ENCODE measurements around the gene C22orf42.
"Not testable (repeated sequence)": the region's sequence is repeated elsewhere in the genome, so short reads cannot be mapped to it uniquely, and the experiment has no call there.

Gene C22orf42

DNA sequence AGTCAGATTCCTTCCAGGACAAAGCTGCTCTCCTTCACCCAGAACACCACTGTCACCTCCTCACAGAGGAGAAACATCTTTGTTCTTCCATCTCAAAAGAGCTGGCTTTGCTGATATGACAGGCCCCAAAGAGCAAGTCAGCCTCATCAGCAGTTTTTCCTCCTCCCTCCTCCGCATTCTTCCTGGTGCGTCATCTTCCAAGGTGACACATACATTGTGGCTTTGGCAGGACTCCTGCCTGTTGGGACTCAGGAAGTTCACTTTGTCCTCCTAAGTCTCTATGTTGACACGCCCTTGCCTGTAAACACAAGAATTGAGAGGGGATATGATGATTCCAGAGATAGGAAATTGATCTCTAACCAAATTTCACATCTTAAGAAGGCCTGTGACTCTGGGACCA is 23.1 kb downstream of the C22orf42 start:
- peak; percentile 68 for DNase-seq (ENCODE audit: low spot score)

DNA sequence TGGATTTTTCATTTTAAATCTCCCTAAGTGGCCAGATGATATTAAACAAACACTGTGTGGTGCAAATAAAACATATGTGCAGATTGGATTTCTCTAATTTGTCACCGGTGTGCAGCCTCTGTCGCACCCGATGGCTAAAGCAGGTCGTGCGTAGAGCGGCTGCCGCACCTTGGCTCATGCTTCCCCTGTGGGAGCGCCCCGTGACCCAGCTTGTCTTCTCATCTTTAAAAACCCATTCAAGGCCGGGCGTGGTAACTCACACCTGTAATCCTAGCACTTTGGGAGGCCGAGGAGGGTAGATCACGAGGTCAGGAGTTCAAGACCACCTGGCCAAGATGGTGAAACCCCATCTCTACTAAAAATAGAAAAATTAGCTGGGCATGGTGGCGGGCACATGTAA is 24.3 kb downstream of the C22orf42 start:
- not testable (repeated sequence) for DNase-seq (ENCODE audit: low spot score)

DNA sequence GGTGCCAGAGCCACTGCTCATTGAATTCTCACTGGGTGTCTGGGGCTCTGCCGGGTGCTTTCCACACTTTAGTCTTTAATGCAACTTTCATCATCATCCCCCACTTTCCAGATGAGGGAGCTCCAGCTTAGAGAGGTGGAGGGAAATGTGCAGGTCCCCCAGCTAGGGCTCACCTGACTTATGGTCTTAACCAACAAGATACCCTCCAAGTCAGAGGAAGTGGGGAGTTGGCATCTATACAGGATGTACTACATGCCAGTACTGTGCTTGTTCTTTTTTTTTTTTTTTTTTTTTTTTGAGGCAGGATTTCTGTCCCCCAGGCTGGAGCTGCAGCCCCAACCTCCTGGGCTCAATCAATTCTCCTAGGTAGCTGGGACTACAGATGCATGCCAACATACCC is 26.3 kb downstream of the C22orf42 start:
- DNase-seq (ENCODE audit: low spot score) = no peak

DNA sequence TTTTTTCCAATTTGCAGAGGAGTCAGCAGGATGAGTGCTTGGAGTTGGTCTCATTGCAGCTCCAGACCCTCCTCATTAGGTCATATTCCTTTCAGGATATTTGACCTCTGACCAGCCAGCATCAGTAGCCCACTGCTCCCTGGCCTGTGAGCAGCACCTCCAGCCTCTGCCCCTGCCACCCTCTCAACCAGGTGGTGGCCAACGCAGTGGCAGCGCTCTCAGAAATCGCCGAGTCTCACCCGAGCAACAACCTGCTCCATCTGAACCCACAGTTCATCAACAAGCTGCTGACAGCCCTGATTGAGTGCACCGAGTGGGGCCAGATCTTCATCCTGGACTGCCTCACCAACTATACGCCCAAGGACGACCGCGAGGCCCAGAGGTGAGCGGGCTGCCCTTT is 27.0 kb downstream of the C22orf42 start:
- DNase-seq (ENCODE audit: low spot score) = no peak

DNA sequence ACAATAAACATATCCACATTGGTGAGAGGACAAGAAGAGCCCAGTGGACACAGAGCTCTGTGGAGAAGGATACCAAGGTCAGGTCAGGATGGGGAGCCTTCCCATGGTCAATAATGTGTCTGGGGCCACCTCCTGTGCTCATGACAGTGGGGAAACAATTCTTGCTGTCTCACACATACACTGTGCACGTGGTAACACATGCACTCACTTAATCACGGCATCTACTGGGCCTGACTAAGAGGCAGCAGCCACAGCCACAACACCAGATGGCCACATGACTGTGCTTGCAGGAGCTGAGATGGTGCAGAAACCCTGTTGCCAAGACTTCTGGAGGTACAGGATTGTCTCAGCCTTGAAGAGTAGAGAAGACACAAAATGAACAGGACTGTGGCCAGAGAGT is 28.6 kb downstream of the C22orf42 start:
- no peak for DNase-seq (ENCODE audit: low spot score)

DNA sequence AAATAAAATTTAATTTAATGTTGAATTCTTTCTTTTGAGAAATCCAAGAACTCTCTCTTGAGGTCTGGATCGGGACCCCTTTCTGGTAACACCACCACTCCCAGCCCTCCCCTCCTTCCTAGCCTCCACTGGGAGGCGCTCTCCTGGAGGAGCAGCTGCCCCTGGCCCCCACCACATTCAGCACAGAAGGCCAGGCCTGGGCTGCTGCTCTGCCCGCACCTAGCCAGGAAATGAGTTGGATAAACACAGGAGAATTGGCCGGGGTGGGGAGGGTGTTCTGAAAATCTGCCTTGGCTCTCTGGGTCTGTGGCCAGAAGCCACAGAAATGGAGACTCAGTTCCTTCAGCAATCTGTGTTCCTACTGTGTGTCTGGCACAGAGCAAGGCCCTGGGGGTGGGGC is 31.2 kb downstream of the C22orf42 start:
- no peak for DNase-seq (ENCODE audit: low spot score)

DNA sequence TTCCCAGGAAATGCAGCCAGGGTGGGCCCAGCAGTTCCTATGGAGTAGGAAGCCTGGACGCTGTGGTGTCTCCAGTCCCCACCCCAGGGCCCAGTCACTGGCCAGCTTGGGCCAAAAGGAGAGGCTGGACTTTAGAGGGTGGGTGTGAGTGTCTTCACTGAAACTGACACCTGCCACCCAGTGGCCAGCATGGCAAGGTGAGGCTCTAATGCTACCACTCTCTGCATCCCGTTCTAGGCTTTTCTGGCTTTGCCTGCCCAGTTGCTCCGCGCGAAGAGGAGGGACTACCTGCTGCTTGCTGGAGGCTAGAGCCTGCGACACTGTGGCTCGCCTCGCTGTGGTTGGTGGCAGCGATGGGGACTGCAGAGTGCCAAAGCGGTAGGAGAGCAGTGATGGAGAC is 35.4 kb downstream of the C22orf42 start:
- DNase-seq (ENCODE audit: low spot score) = no peak

DNA sequence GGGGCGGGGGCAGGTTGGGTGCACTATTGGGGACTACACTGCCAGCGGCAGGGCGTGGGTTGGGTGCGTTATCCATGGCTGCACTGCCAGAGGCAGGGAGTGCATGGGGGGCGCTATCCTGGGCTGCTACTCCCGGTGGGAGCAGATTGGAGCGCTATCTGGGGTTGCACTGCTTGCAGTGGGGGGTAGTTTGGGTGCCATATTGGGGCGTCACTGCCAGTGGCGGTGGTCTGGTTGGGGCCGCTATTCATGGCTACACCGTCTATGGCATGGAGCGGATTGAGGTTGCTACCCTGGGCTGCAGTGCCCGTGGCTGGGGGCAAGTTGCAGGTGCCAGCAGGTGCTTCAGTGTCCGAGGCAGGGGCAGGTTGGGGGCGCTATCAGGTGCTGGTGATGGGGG is 36.2 kb downstream of the C22orf42 start:
- DNase-seq (ENCODE audit: low spot score) = no peak

DNA sequence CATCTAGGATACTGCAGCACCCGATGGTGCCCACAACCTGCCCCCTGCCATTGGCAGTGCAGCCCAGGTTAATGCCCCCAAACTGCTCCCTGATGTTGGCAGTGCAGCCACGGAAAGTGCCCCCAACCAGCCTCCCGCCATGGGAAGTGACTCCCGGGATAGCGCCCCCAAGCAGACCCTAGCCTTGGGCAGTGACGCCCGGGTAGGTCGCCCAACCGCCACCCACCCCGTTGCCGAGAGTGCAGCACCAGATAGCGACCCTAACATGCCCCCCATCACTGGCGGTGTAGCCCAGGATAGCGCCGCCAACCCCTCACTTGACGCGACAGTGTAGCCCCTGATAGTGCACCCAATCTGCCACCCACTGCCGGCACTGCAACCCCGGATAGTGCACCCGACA is 38.5 kb downstream of the C22orf42 start:
- DNase-seq (ENCODE audit: low spot score) = no peak

DNA sequence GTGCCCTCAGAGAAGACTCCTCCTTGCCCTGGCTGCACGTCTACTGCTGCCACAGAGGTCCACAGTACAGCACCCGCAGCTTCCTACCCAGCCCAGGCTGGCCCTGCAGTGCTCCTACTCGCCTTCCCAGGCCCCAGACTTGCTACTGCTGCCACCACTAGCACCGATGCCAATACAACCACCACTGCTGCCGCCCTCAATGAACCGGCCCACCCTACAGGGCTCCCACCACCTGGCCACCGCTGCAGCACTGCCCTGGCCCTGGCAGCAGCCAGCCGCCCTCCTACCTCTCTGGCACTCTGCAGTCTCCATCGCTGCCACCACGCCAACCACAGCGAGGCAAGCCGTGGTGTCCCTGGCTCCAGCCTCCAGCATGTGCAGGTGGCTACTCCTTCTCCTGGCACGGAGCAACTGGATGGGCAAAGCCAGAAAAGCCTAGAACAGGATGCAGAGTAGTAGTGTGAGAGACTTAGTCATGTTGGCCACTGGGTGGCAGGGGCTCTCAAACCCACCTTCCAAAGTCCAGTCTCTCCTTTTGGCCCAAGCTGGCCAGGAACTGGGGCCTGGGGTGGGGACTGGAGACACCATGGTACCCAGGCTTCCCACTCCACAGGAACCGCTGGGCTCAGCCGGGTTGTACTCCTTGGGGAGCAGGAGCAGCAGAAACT is 39.4 kb downstream of the C22orf42 start:
- DNase-seq (ENCODE audit: low spot score) = no peak

DNA sequence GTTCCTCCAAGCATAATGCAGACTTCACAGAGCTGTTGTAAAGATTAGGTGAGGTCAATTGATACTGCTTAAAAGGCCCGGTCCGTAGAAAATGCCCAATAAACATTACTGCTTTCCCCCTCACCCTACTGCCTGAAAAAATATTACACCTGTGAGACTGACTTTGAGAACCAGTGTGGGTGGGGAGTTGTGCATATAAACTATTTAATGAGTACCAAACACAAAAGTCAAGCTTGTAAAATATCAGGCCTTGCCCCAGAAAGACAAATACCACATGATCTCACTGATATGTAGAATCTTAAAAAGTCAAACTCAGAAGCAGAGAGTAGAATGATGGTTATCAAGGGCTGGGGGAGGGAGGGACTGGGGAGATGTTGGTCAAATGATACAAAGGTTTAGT is 46.7 kb downstream of the C22orf42 start:
- no peak for DNase-seq (ENCODE audit: low spot score)

DNA sequence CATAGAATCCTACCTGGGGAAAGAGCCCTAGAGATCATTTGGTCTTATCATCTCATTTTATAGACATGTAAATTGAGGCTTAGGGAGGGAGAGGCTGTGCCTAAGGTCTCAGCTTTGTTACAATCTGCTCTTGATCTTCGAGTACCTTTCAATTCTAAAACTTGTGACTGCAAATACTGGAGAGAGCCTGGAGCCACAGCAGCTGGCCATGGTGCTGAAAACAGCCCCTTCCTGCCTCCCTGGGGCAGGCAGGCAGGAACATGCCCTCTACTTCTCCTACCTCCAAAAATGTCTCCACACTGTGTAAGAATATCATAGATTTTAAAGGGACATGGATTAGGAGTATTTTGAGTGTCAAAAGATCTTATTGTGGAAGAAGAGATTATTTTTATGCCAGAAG is 52.2 kb downstream of the C22orf42 start:
- peak; percentile 26 for DNase-seq (ENCODE audit: low spot score)

DNA sequence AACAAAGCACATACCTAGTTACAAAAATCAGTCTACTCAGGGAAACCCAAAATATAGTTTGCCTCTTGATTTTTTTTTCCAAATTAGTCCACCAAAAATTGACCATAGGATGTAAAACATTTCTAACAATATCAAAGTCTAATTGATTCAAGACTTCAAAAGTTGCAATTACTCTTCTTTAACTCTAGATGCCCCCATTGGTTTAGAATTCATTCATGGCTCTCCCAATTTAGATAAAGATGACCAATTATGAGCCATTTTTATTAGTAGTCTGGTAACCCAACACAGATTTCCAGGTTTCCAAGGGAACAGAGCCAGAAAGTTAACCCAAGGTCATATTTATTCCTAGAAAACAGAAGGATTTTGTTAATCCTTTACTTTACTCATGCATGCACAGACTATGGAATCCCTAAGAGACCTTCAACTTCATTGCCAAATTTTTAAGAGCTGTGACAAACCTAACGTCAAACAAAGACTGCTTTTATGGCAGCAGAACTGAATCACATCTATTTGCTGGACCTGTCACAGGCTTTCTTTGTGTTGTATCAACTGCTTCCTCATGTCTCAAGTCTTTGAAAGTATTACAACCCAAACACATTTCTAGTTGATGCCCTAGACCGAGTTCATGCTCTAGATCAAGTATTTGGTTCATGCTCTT is 55.3 kb downstream of the C22orf42 start:
- peak; percentile 14 for DNase-seq (ENCODE audit: low spot score)

DNA sequence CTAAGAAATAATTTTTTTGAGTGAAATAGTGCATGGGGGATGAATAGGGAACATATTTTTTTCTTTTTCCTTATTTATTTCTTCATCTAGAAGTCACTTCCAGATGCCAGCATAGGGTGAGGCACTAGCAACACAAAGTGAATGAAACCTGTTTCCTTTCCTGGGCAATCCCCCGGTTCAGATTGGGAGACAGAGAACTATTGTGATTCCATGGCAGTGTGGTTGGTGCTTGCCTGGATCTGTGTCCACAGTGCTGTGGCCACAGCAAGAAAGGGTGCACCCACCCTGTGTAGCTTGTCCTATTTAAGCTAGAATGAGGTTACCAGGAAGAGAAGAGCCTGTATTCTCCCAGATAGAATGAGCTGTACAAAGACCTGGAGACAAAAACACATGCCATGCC is 58.4 kb downstream of the C22orf42 start:
- no peak for DNase-seq (ENCODE audit: low spot score)

All from LoVo (cell line).